Measurements from ENCODE around the gene EFNA4.

EFNA4 gene

GRCh38 chr1:155033524-155033923, 30.0 kb upstream of the EFNA4 start, which contains the start of the genes DCST1 and DCST2:
Gene DCST1, plus strand, starts transcription at chr1:155033824. Its CDS starts 213 bp downstream, at chr1:155034037.
Gene DCST2, minus strand, starts transcription at chr1:155033781. Its CDS starts 80 bp downstream, at chr1:155033701.
- DNase-seq (ENCODE audit: low read depth), result no peak

- no peak for DNase-seq (ENCODE audit: low read depth)
These were observed 29.0 kb upstream of the EFNA4 start for GRCh38 chr1:155034318-155035208.

- DNase-seq (ENCODE audit: low read depth), result no peak
These were observed 27.6 kb upstream of the EFNA4 start for GRCh38 chr1:155035936-155036335.

- no peak for DNase-seq (ENCODE audit: low read depth)
These were observed 26.5 kb upstream of the EFNA4 start for GRCh38 chr1:155037043-155037442.

- DNase-seq (ENCODE audit: low read depth), result no peak
These were observed 25.6 kb upstream of the EFNA4 start for GRCh38 chr1:155037851-155038441.

- DNase-seq (ENCODE audit: low read depth), result no peak
These were observed 24.8 kb upstream of the EFNA4 start for GRCh38 chr1:155038602-155039307.

- no peak for DNase-seq (ENCODE audit: low read depth)
These were observed 24.3 kb upstream of the EFNA4 start for GRCh38 chr1:155039308-155039669.

- no peak for DNase-seq (ENCODE audit: low read depth)
These were observed 23.0 kb upstream of the EFNA4 start for GRCh38 chr1:155040358-155041093.

- no peak for DNase-seq (ENCODE audit: low read depth)
These were observed 20.8 kb upstream of the EFNA4 start for GRCh38 chr1:155042789-155043188.

GRCh38 chr1:155043301-155043702, 20.2 kb upstream of the EFNA4 start:
- DNase-seq (ENCODE audit: low read depth), result no peak

- no peak for DNase-seq (ENCODE audit: low read depth)
These were observed 19.7 kb upstream of the EFNA4 start for GRCh38 chr1:155043793-155044192.

GRCh38 chr1:155044365-155044764, 19.2 kb upstream of the EFNA4 start:
- DNase-seq (ENCODE audit: low read depth), result no peak

- peak; percentile 46 for DNase-seq (ENCODE audit: low read depth)
These were observed 18.5 kb upstream of the EFNA4 start for GRCh38 chr1:155044812-155045657.

- DNase-seq (ENCODE audit: low read depth), result no peak
These were observed 14.8 kb upstream of the EFNA4 start for GRCh38 chr1:155048449-155049334.

- no peak for DNase-seq (ENCODE audit: low read depth)
These were observed 13.6 kb upstream of the EFNA4 start for GRCh38 chr1:155049651-155050559.

- DNase-seq (ENCODE audit: low read depth), result peak; percentile 73
These were observed 12.8 kb upstream of the EFNA4 start, which contains the start of gene ADAM15 for GRCh38 chr1:155050560-155051341. Gene ADAM15, plus strand, starts transcription at chr1:155051316. Its CDS starts 71 bp downstream, at chr1:155051387.

GRCh38 chr1:155051342-155051776, 12.2 kb upstream of the EFNA4 start:
- no peak for DNase-seq (ENCODE audit: low read depth)

Measured in activated T-cell treated with anti-CD3 and anti-CD28 coated beads for 24 hours (primary cell).